Panc1 (cell line): ENCODE measurements around the gene DNASE1L1.

ENCODE experiments used
- CTCF ChIP-seq: fragments of 450-650 bp; IDR thresholded peaks from 2 replicates; pipeline ENCODE4 v1.5.1; 2017; ENCODE audit warnings: mild to moderate bottlenecking
- POLR2AphosphoS5 ChIP-seq: IDR thresholded peaks from 2 replicates; pipeline ENCODE4 v1.6.1; 2012; ENCODE audit warnings: mild to moderate bottlenecking, low read depth, low read length, moderate library complexity

GRCh38 chrX:154413142-154413541, 4.1 kb upstream of the DNASE1L1 start:
- TF ChIP-seq CTCF (no peak), POLR2AphosphoS5 (no peak)
